Measurements from ENCODE around the gene LRRK2. TPM values are rescaled to one million over a fixed set of nuclear protein-coding genes. Genes with fewer than 3 reads are reported as not detected.

Gene LRRK2
- total and polyA plus RNA-seq, 10 of the 15 experiments (the other 5 are each of a cell fraction or from before 2014, with no cell fraction given): 0.80 to 32.6 (median 1.4) TPM

DNA sequence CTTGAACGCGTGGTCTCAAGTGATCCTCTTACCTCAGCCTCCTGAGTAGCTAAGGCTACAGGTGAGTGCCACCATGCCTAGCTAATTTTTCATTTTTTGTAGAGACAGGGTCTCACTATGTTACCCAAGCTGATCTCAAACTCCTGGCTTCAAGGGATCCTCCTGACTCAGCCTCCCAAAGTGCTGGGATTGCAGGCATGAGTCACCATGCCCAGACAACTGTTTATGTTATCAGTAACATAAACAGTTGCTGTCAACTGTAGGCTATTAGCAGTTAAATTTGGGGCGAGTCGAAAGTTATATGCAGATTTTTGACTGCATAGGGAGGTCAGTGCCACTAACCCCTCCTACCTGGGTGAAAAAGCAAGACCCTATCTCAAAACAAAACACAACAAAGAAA is 26.2 kb upstream of the LRRK2 start:
- no peak for DNase-seq (ENCODE audit: low read depth, low spot score)
- ATAC-seq: no peak
- no peaks in the 10 kb centered on the region for H3K79me2 ChIP-seq (ENCODE audit: control insufficient read depth, insufficient read depth, low read length)
- in situ Hi-C loops (cut with MboI) (no loop called here), intact Hi-C loops (cut with micrococcal nuclease; ENCODE audit: unreplicated experiment) (no loop called here)
- RAD21 ChIA-PET (ENCODE audit: unreplicated experiment): no interaction called here
- no peaks in the 10 kb centered on the region for H3K27me3 ChIP-seq (replicated peaks in 1 of 2; ENCODE audit: control insufficient read depth in 2 of 2, insufficient read depth in 2 of 2, low read length in 1 of 2)
- SMC1A ChIA-PET (ENCODE audit: uncharacterized antibody, unreplicated experiment): interaction anchor here (1.1 to 1.3 kb wide), 3 partner anchors 8 to 43 kb away, joined by 3 to 7 read pairs (median 3); no protein-coding TSS in a partner anchor
- WGBS (ENCODE audit: insufficient coverage, insufficient replicate concordance, low lambda C conversion rate, missing lambda C conversion rate): 89% methylated on average over 4 of the region's 4 CpGs
- no peak overlapping the region for H3K27ac ChIP-seq (ENCODE audit: control insufficient read depth, insufficient read depth)
- no peak overlapping the region for H2AFZ ChIP-seq (ENCODE audit: control insufficient read depth, low read depth, low read length)
- POLR2A ChIA-PET: interaction anchor here (1.1 kb wide), 1 partner anchor 9 kb away, joined by 7 read pairs; no protein-coding TSS in a partner anchor
- no peak for FAIRE-seq
- no peak overlapping the region for H3K9ac ChIP-seq (ENCODE audit: control insufficient read depth, insufficient read depth, low read length)
- TF ChIP-seq TCF3 (IDR thresholded peaks at IDR 0.05; ENCODE audit: borderline replicate concordance, insufficient read depth, low read depth, low read length) (no peak), SUPT20H (IDR thresholded peaks at IDR 0.05; ENCODE audit: borderline replicate concordance, control insufficient read depth, low read depth, low read length) (no peak), EED (IDR thresholded peaks at IDR 0.05; ENCODE audit: low read depth) (no peak), ZBED1 (IDR thresholded peaks at IDR 0.05; ENCODE audit: borderline replicate concordance) (no peak), TBL1XR1 (IDR thresholded peaks at IDR 0.05; ENCODE audit: low read depth, low read length) (no peak), TAF1 (IDR thresholded peaks at IDR 0.05; ENCODE audit: borderline replicate concordance, low read depth, low read length) (no peak)
- TF ChIP-seq, protein P1, sequence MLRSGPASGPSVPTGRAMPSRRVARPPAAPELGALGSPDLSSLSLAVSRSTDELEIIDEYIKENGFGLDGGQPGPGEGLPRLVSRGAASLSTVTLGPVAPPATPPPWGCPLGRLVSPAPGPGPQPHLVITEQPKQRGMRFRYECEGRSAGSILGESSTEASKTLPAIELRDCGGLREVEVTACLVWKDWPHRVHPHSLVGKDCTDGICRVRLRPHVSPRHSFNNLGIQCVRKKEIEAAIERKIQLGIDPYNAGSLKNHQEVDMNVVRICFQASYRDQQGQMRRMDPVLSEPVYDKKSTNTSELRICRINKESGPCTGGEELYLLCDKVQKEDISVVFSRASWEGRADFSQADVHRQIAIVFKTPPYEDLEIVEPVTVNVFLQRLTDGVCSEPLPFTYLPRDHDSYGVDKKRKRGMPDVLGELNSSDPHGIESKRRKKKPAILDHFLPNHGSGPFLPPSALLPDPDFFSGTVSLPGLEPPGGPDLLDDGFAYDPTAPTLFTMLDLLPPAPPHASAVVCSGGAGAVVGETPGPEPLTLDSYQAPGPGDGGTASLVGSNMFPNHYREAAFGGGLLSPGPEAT (IDR thresholded peaks at IDR 0.05; ENCODE audit: low read depth): no peak
- H3K9me3 ChIP-seq (replicated peaks; ENCODE audit: control insufficient read depth, insufficient read depth, low read length): no peaks in the 10 kb centered on the region; the same call in 2 of the 3 replicates
- CTCF ChIA-PET: interaction anchor here (0.8 to 1.5 kb wide), 2 partner anchors 10 to 365 kb away, joined by 3 read pairs; no protein-coding TSS in a partner anchor
- BruUV-seq (replicated peaks): no TSS peak
- no peak overlapping the region for H3K4me3 ChIP-seq
- no peak overlapping the region for H3K4me2 ChIP-seq (ENCODE audit: control insufficient read depth, insufficient read depth)
- no peaks in the 10 kb centered on the region; the same call in 1 of the 2 replicates for H3K4me1 ChIP-seq (ENCODE audit: control insufficient read depth, insufficient read depth, low read length)
- no peaks in the 10 kb centered on the region for H4K20me1 ChIP-seq (ENCODE audit: control insufficient read depth, insufficient read depth)
- H3K36me3 ChIP-seq (ENCODE audit: control insufficient read depth in 2 of 2, insufficient read depth in 2 of 2, low read length in 1 of 2): no peaks in the 10 kb centered on the region
